Activated CD8-positive, alpha-beta memory T cell treated with anti-CD3 and anti-CD28 coated beads for 48 hours (primary cell): ENCODE measurements around the gene ABCA10.
"Not testable (repeated sequence)": the region's sequence is repeated elsewhere in the genome, so short reads cannot be mapped to it uniquely, and the experiment has no call there.

Experiments
- DNase-seq, 3 experiments: peaks; one replicate each; pipeline ENCODE4 v3.0.0-alpha.2; 2020; ENCODE audit warnings: low read depth in 2 of 3, low spot score in 2 of 3

The ABCA10 gene

GRCh38 chr17:69228576-69228975 is at the start of gene ABCA10:
TSS of gene ABCA10 (minus strand) at chr17:69228824. CDS start at chr17:69225358, 3,466 bp downstream.
- no peak for DNase-seq

- not testable (repeated sequence) for DNase-seq
Measured at GRCh38 chr17:69276279-69276678, 47.7 kb upstream of the ABCA10 start.

- no peak for DNase-seq
Measured at GRCh38 chr17:69275751-69276150, 47.1 kb upstream of the ABCA10 start.

- no peak for DNase-seq
Measured at GRCh38 chr17:69271023-69271422, 42.4 kb upstream of the ABCA10 start.

GRCh38 chr17:69269131-69269998 is 40.7 kb upstream of the ABCA10 start:
- no peak for DNase-seq

- no peak for DNase-seq
Measured at GRCh38 chr17:69268543-69269014, 40.0 kb upstream of the ABCA10 start.

GRCh38 chr17:69267219-69267618 is 38.6 kb upstream of the ABCA10 start:
- DNase-seq = no peak

- DNase-seq = no peak
Measured at GRCh38 chr17:69265873-69266272, 37.2 kb upstream of the ABCA10 start.

- no peak for DNase-seq
Measured at GRCh38 chr17:69254187-69254586, 25.6 kb upstream of the ABCA10 start.

- no peak for DNase-seq
Measured at GRCh38 chr17:69250641-69251040, 22.0 kb upstream of the ABCA10 start.

GRCh38 chr17:69246726-69247375 is 18.2 kb upstream of the ABCA10 start:
- no peak for DNase-seq

GRCh38 chr17:69246202-69246601 is 17.6 kb upstream of the ABCA10 start:
- DNase-seq = no peak

- no peak for DNase-seq
Measured at GRCh38 chr17:69245617-69246016, 17.0 kb upstream of the ABCA10 start.

- no peak for DNase-seq
Measured at GRCh38 chr17:69239611-69240600, 11.3 kb upstream of the ABCA10 start.

GRCh38 chr17:69236946-69237345 is 8.3 kb upstream of the ABCA10 start:
- DNase-seq = no peak

GRCh38 chr17:69236464-69236863 is 7.8 kb upstream of the ABCA10 start:
- DNase-seq = no peak

- peak; percentile 11 to 42 (median 21) for DNase-seq
Measured at GRCh38 chr17:69235338-69236058, 6.9 kb upstream of the ABCA10 start.

GRCh38 chr17:69232650-69233049 is 4.0 kb upstream of the ABCA10 start:
- no peak for DNase-seq

GRCh38 chr17:69231521-69231920 is 2.9 kb upstream of the ABCA10 start:
- no peak for DNase-seq

GRCh38 chr17:69230939-69231338 is 2.3 kb upstream of the ABCA10 start:
- DNase-seq = no peak
